Spleen (tissue), 11 donors: ENCODE results near the gene DSG3. TPM values are rescaled to one million over a fixed set of nuclear protein-coding genes. Genes with fewer than 3 reads are reported as not detected.

ENCODE experiments used
- DNase-seq: peaks from one replicate; pipeline ENCODE4 v3.0.0-alpha.2; 2020
- H3K27ac ChIP-seq, 8 donors: fragments of 200-600 bp; sonication (generic) in 7 of 8; 1 replicate in 4 of 8; 2 replicates in 4 of 8; pipeline versions ENCODE4 v1.5.0 to v1.8.0; 2016 to 2021; ENCODE audit warnings: inconsistent platforms in 4 of 8, mild to moderate bottlenecking in 4 of 8, moderate library complexity in 1 of 8
- H3K27me3 ChIP-seq, 7 donors: fragments of 200-600 bp; sonication (generic) in 6 of 7; replicated peaks in 1 of 7; 1 replicate in 4 of 7; 2 replicates in 3 of 7; pipeline versions ENCODE4 v1.5.0 to v1.8.0; 2016 to 2021; ENCODE audit warnings: inconsistent platforms in 3 of 7, mild to moderate bottlenecking in 1 of 7
- H3K36me3 ChIP-seq, 6 donors: fragments of 200-600 bp; sonication (generic) in 5 of 6; 1 replicate in 4 of 6; 2 replicates in 2 of 6; pipeline versions ENCODE4 v1.5.0 to v1.8.0; 2016 to 2021; ENCODE audit warnings: inconsistent platforms in 2 of 6
- H3K4me1 ChIP-seq, 6 donors: fragments of 200-600 bp; sonication (generic) in 5 of 6; 1 replicate in 3 of 6; 2 replicates in 3 of 6; pipeline versions ENCODE4 v1.5.0 to v1.8.0; 2016 to 2021; ENCODE audit warnings: inconsistent platforms in 3 of 6
- H3K4me3 ChIP-seq, 8 donors: fragments of 200-600 bp; sonication (generic) in 7 of 8; 1 replicate in 4 of 8; 2 replicates in 4 of 8; pipeline versions ENCODE4 v1.5.0 to v1.8.0; 2016 to 2021; ENCODE audit warnings: inconsistent platforms in 4 of 8, mild to moderate bottlenecking in 4 of 8, moderate library complexity in 2 of 8
- H3K9me3 ChIP-seq, 8 donors: fragments of 200-600 bp; sonication (generic) in 7 of 8; 1 replicate in 4 of 8; 2 replicates in 4 of 8; pipeline versions ENCODE4 v1.5.0 to v1.8.0; 2016 to 2021; ENCODE audit warnings: inconsistent platforms in 4 of 8
- POLR2A ChIP-seq, 3 donors: fragments of 450-650 bp; IDR thresholded peaks; one replicate each; pipeline ENCODE4 v1.5.1; 2017; ENCODE audit warnings: antibody characterized with exemption in 3 of 3, mild to moderate bottlenecking in 1 of 3
- POLR2AphosphoS5 ChIP-seq, 3 donors: sonication (generic); formaldehyde crosslinking; IDR thresholded peaks; one replicate each; pipeline ENCODE4 v1.5.1; 2017; ENCODE audit warnings: antibody characterized with exemption in 3 of 3
- WGBS, 5 donors: extraction: QIAGEN DNeasy Blood & Tissue Kit in 3 of 5; methylation state at CpG; one replicate each; pipeline versions ENCODE4 v1.1.5 to v1.1.7; 2013 to 2018; 5-methylcytosine and 5-hydroxymethylcytosine counted together
- intact Hi-C: fragments of 100-400 bp; cut with DNase I; formaldehyde crosslinking; loops from one replicate; pipeline ENCODE4 v1.15.0; 2023; ENCODE audit warnings: low total_unique reads
- polyA plus RNA-seq, 3 donors: library from polyadenylated mRNA; stranded (reverse); fragments of 200-250 nt; gene quantifications; one replicate each; pipeline ENCODE4 v1.2.1, GENCODE V29; 2013
- total RNA-seq, 7 donors: library from RNA; depleted of rRNA in 3 of 7; stranded (reverse); fragments of >200 nt in 3 of 7; fragmentation: NEBNext Ultra II Directional in 4 of 7; extraction: Animal tissue kit (Norgen Biotek cat#: 25700) in 4 of 7; gene quantifications; one replicate each; pipeline versions ENCODE4 v1.1.0 to v1.2.1, GENCODE V29; 2016 to 2021
- TF ChIP-seq, protein P1 (sequence below), 11 experiments: fragments of 200-600 bp in 7 of 11; fragments of 450-650 bp in 4 of 11; sonication (generic) in 4 of 11; IDR thresholded peaks in 8 of 11; conservative IDR thresholded peaks in 3 of 11; 1 replicate in 7 of 11; 2 replicates in 4 of 11; pipeline versions ENCODE4 v1.4.0 to v1.8.0; 2016 to 2021; ENCODE audit warnings: antibody characterized with exemption in 11 of 11, inconsistent platforms in 4 of 11, mild to moderate bottlenecking in 1 of 11
- donor health status: healthy with polysubstance abuse.
- donor health status: DM: no; HTN: no; CAD: no; lungs with moderate emphysema.
- donor health status: DM: no; HTN: no; CAD: no.
- donor health status: Bipolar disorder and iron deficiency.
- donor health status: healthy.
- donor health status: DM: no; HTN: no; CAD: no.
- donor health status: DM: yes; HTN: yes; CAD: no.

Gene DSG3
- total and polyA plus RNA-seq, 10 donors: 0.02 to 0.04 (median 0.03) TPM; not detected in 7

GRCh38 chr18:31489311-31489710 is 41.8 kb downstream of the DSG3 start:
- Histone ChIP-seq H3K36me3 (no peaks in the 10 kb centered on the region), H3K4me3 (no peak overlapping the region), H3K27ac (no peak overlapping the region), H3K4me1 (no peaks in the 10 kb centered on the region), H3K27me3 (peaks cover 0 to 18% (median 0%) of the 10 kb centered on the region in 7 donors), H3K9me3 (no peaks in the 10 kb centered on the region)
- WGBS, 5 donors: 84 to 96% (median 89%) methylated on average over 1 of the region's 1 CpG
- no peak for DNase-seq
- TF ChIP-seq, protein P1, sequence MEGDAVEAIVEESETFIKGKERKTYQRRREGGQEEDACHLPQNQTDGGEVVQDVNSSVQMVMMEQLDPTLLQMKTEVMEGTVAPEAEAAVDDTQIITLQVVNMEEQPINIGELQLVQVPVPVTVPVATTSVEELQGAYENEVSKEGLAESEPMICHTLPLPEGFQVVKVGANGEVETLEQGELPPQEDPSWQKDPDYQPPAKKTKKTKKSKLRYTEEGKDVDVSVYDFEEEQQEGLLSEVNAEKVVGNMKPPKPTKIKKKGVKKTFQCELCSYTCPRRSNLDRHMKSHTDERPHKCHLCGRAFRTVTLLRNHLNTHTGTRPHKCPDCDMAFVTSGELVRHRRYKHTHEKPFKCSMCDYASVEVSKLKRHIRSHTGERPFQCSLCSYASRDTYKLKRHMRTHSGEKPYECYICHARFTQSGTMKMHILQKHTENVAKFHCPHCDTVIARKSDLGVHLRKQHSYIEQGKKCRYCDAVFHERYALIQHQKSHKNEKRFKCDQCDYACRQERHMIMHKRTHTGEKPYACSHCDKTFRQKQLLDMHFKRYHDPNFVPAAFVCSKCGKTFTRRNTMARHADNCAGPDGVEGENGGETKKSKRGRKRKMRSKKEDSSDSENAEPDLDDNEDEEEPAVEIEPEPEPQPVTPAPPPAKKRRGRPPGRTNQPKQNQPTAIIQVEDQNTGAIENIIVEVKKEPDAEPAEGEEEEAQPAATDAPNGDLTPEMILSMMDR (IDR thresholded peaks at IDR 0.05 in 8 of 11, conservative IDR thresholded peaks at IDR 0.05 in 3 of 11): no peak
- TF ChIP-seq POLR2A (IDR thresholded peaks at IDR 0.05) (no peak), POLR2AphosphoS5 (IDR thresholded peaks at IDR 0.05) (no peak)
- intact Hi-C loops: no loop called here

- no peak overlapping the region for H3K27ac ChIP-seq
- 66 to 87% (median 69%) methylated on average over 1 of the region's 1 CpG for WGBS, 5 donors
- no peak for DNase-seq
- H3K27me3 ChIP-seq: peaks cover 0 to 21% (median 0%) of the 10 kb centered on the region in 7 donors
- H3K36me3 ChIP-seq: no peaks in the 10 kb centered on the region
- H3K4me3 ChIP-seq: no peak overlapping the region
- intact Hi-C loops: no loop called here
- TF ChIP-seq POLR2AphosphoS5 (IDR thresholded peaks at IDR 0.05): no peak
- no peaks in the 10 kb centered on the region for H3K4me1 ChIP-seq
- no peaks in the 10 kb centered on the region for H3K9me3 ChIP-seq
Measured at GRCh38 chr18:31490387-31490786, 42.8 kb downstream of the DSG3 start.

- H3K4me1 ChIP-seq: no peaks in the 10 kb centered on the region
- TF ChIP-seq, protein P1 (IDR thresholded peaks at IDR 0.05 in 8 of 11, conservative IDR thresholded peaks at IDR 0.05 in 3 of 11): no peak
- TF ChIP-seq POLR2A (IDR thresholded peaks at IDR 0.05) (no peak), POLR2AphosphoS5 (IDR thresholded peaks at IDR 0.05) (no peak)
- H3K27me3 ChIP-seq: peaks cover 0 to 26% (median 0%) of the 10 kb centered on the region in 7 donors
- no peak for DNase-seq
- no peaks in the 10 kb centered on the region for H3K9me3 ChIP-seq
- intact Hi-C loops: no loop called here
- no peaks in the 10 kb centered on the region for H3K36me3 ChIP-seq
- no peak overlapping the region for H3K27ac ChIP-seq
- no peak overlapping the region for H3K4me3 ChIP-seq
Measured at GRCh38 chr18:31490833-31491232, 43.3 kb downstream of the DSG3 start.

DNA sequence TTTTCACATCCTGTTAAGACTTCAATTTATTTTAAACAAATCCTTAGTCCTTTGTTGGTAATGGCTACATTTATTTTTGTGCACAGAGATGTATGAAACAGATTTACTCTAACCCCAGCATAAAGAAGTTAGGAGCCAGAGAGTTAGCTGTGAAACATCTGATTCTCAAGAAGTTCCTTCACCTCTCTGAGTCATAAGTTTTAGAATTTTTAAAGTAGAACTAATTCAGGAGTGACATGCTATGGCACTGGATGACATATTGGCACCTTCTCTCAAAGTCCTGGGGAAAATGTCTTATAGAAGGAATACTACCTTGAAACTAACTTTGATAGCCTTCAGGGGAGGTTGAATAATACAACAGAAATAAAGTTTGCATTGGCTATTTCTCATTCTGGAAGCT is 44.0 kb downstream of the DSG3 start:
- H3K27me3 ChIP-seq: peaks cover 0 to 27% (median 0%) of the 10 kb centered on the region in 7 donors
- no peaks in the 10 kb centered on the region for H3K36me3 ChIP-seq
- no peak overlapping the region for H3K27ac ChIP-seq
- no peak for DNase-seq
- no peaks in the 10 kb centered on the region for H3K9me3 ChIP-seq
- no peak for TF ChIP-seq POLR2A (IDR thresholded peaks at IDR 0.05)
- TF ChIP-seq, protein P1 (IDR thresholded peaks at IDR 0.05 in 8 of 11, conservative IDR thresholded peaks at IDR 0.05 in 3 of 11): no peak
- no peak overlapping the region for H3K4me3 ChIP-seq
- no peaks in the 10 kb centered on the region for H3K4me1 ChIP-seq
- intact Hi-C loops: no loop called here

DNA sequence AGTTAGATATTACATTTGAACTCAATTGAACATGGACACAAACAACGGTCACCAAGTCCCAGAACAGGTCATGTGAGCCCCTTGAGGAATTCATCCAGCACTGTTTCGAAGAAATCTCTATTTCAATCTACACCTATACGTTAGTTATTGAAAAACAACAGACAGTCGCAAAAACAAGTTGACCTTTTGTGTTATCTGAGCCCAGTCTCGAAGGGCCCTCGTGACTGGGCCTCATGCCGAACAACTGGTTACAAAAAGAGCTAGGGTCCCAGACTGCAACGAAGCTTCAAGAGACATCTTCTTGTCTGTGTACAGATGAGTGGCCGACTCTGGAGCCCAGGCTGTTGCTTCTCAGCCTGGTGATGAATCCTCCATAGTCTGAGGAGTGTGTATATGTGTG is 45.1 kb downstream of the DSG3 start:
- no peak for DNase-seq
- intact Hi-C loops: no loop called here
- Histone ChIP-seq H3K27me3 (peaks cover 0 to 33% (median 10%) of the 10 kb centered on the region in 7 donors), H3K4me3 (no peak overlapping the region), H3K4me1 (peaks cover 0 to 4% (median 2%) of the 10 kb centered on the region in 6 donors), H3K9me3 (no peaks in the 10 kb centered on the region), H3K27ac (no peak overlapping the region), H3K36me3 (no peaks in the 10 kb centered on the region)
- 89 to 96% (median 93%) methylated on average over 9 of the region's 9 CpGs for WGBS, 5 donors
- no peak for TF ChIP-seq POLR2A (IDR thresholded peaks at IDR 0.05)
- TF ChIP-seq POLR2AphosphoS5 (IDR thresholded peaks at IDR 0.05): no peak
- TF ChIP-seq, protein P1 (IDR thresholded peaks at IDR 0.05 in 8 of 11, conservative IDR thresholded peaks at IDR 0.05 in 3 of 11): no peak
